Stimulated activated naive CD8-positive, alpha-beta T cell treated with anti-CD3 and anti-CD28 coated beads, Interleukin-15, amount 100 ng/mL, for 72 hours (primary cell): ENCODE results near the gene TRPM8.
A peak's percentile ranks its signal among the peaks of the same experiment; 100 is the strongest.
"Not testable (repeated sequence)": the region's sequence is repeated elsewhere in the genome, so short reads cannot be mapped to it uniquely, and the experiment has no call there.

Experiments
- ATAC-seq: fragments of 150-1000 bp; cut with Tn5 transposase; 2 replicates; pipeline ENCODE4 v1.10.0; 2021; ENCODE audit warnings: mild to moderate bottlenecking, moderate library complexity
- DNase-seq, 2 donors: peaks; one replicate each; pipeline ENCODE4 v3.0.0; 2021 to 2022
- H3K27ac Mint-ChIP-seq, 2 donors: one replicate each; pipeline ENCODE4 v1.8.0; 2022; ENCODE audit warnings: mild to moderate bottlenecking in 2 of 2, mixed read lengths in 2 of 2, moderate library complexity in 2 of 2
- H3K27me3 Mint-ChIP-seq: one replicate; pipeline ENCODE4 v1.8.0; 2022; ENCODE audit warnings: mixed read lengths
- H3K4me1 Mint-ChIP-seq: one replicate; pipeline ENCODE4 v1.8.0; 2022; ENCODE audit warnings: mild to moderate bottlenecking, mixed read lengths
- H3K4me3 Mint-ChIP-seq, 2 donors: one replicate each; pipeline ENCODE4 v1.8.0; 2022; ENCODE audit warnings: mild to moderate bottlenecking in 2 of 2, mixed read lengths in 2 of 2, moderate library complexity in 1 of 2
- H3K9me3 Mint-ChIP-seq, 2 donors: one replicate each; pipeline ENCODE4 v1.8.0; 2022; ENCODE audit warnings: mixed read lengths in 2 of 2

TRPM8 gene

GRCh38 chr2:233917116-233917515 lies at the start of gene TRPM8:
Gene TRPM8 (plus strand): TSS chr2:233917373. CDS start chr2:233926538, 9,165 bp downstream.
- Mint-ChIP-seq H3K4me3 (no peak within 1 kb of the TSS), H3K9me3 (peaks cover 0 to 7% of the 10 kb centered on the region in 2 donors), H3K27me3 (peaks cover 46% of the 10 kb centered on the region), H3K27ac (no peak within 1 kb of the TSS), H3K4me1 (peaks cover 7% of the 10 kb centered on the region)
- DNase-seq (no peak), ATAC-seq (no peak)

GRCh38 chr2:233867993-233868532 lies 49.1 kb upstream of the TRPM8 start, which contains the start of gene MSL3B:
Gene MSL3B (minus strand): TSS chr2:233868386.
- ATAC-seq (peak; percentile 90), DNase-seq (peak; percentile 53 to 57)
- Mint-ChIP-seq H3K27ac (peak within 1 kb of the TSS; percentile 77 to 82), H3K9me3 (peaks cover 8 to 26% of the 10 kb centered on the region in 2 donors), H3K4me3 (peak within 1 kb of the TSS; percentile 92 to 93), H3K27me3 (peaks cover 16% of the 10 kb centered on the region), H3K4me1 (peaks cover 9% of the 10 kb centered on the region)

GRCh38 chr2:233871432-233871831 lies 45.7 kb upstream of the TRPM8 start:
- H3K4me1 Mint-ChIP-seq: peaks cover 9% of the 10 kb centered on the region
- peaks cover 34% of the 10 kb centered on the region for H3K27me3 Mint-ChIP-seq
- H3K27ac Mint-ChIP-seq: no peak overlapping the region
- no peak for DNase-seq
- ATAC-seq: no peak
- no peak overlapping the region for H3K4me3 Mint-ChIP-seq
- H3K9me3 Mint-ChIP-seq: peaks cover 16 to 18% of the 10 kb centered on the region in 2 donors

- H3K27me3 Mint-ChIP-seq: peaks cover 36% of the 10 kb centered on the region
- not testable (repeated sequence) for ATAC-seq
Measured at GRCh38 chr2:233872125-233872524, 45.0 kb upstream of the TRPM8 start.

GRCh38 chr2:233882353-233882752 lies 34.8 kb upstream of the TRPM8 start:
- Mint-ChIP-seq H3K27me3 (peaks cover 36% of the 10 kb centered on the region), H3K4me1 (no peaks in the 10 kb centered on the region), H3K9me3 (peaks cover 36 to 44% of the 10 kb centered on the region in 2 donors), H3K4me3 (no peak overlapping the region), H3K27ac (no peak overlapping the region)
- ATAC-seq: no peak
- no peak for DNase-seq

More at GRCh38 chr2:233872125-233872524, 45.0 kb upstream of the TRPM8 start:
- H3K4me3 Mint-ChIP-seq, H3K4me1 Mint-ChIP-seq, H3K27ac Mint-ChIP-seq, DNase-seq: not testable (repeated sequence)
- peaks cover 14 to 21% of the 10 kb centered on the region in 2 donors for H3K9me3 Mint-ChIP-seq

- H3K27me3 Mint-ChIP-seq: peaks cover 19% of the 10 kb centered on the region
- H3K27ac Mint-ChIP-seq: no peak overlapping the region
- no peaks in the 10 kb centered on the region for H3K9me3 Mint-ChIP-seq
- no peak overlapping the region for H3K4me3 Mint-ChIP-seq
- DNase-seq: no peak
- no peaks in the 10 kb centered on the region for H3K4me1 Mint-ChIP-seq
- ATAC-seq: no peak
Measured at GRCh38 chr2:233892793-233893192, 24.4 kb upstream of the TRPM8 start.

- not testable (repeated sequence) for H3K27ac Mint-ChIP-seq, H3K27me3 Mint-ChIP-seq, DNase-seq, H3K9me3 Mint-ChIP-seq, H3K4me3 Mint-ChIP-seq, ATAC-seq
- H3K4me1 Mint-ChIP-seq: peaks cover 11% of the 10 kb centered on the region
Measured at GRCh38 chr2:233896253-233896652, 20.9 kb upstream of the TRPM8 start.

GRCh38 chr2:233901367-233901766 lies 15.8 kb upstream of the TRPM8 start:
- no peaks in the 10 kb centered on the region for H3K9me3 Mint-ChIP-seq
- ATAC-seq (no peak), DNase-seq (no peak)
- H3K27ac Mint-ChIP-seq: no peak overlapping the region
- no peaks in the 10 kb centered on the region for H3K27me3 Mint-ChIP-seq
- no peak overlapping the region for H3K4me3 Mint-ChIP-seq
- H3K4me1 Mint-ChIP-seq: peaks cover 11% of the 10 kb centered on the region

- Mint-ChIP-seq H3K4me1 (peaks cover 11% of the 10 kb centered on the region), H3K9me3 (no peaks in the 10 kb centered on the region), H3K27ac (no peak overlapping the region), H3K27me3 (no peaks in the 10 kb centered on the region), H3K4me3 (no peak overlapping the region)
- ATAC-seq (no peak), DNase-seq (no peak)
Measured at GRCh38 chr2:233901884-233902283, 15.3 kb upstream of the TRPM8 start.

GRCh38 chr2:233905945-233906344 lies 11.2 kb upstream of the TRPM8 start:
- Mint-ChIP-seq H3K4me1 (no peaks in the 10 kb centered on the region), H3K9me3 (peaks cover 5 to 7% of the 10 kb centered on the region in 2 donors), H3K27ac (no peak overlapping the region), H3K4me3 (no peak overlapping the region), H3K27me3 (no peaks in the 10 kb centered on the region)
- ATAC-seq: no peak
- no peak for DNase-seq

- peaks cover 12% of the 10 kb centered on the region for H3K27me3 Mint-ChIP-seq
- no peak for DNase-seq
- H3K4me1 Mint-ChIP-seq: no peaks in the 10 kb centered on the region
- H3K27ac Mint-ChIP-seq: no peak overlapping the region
- peaks cover 5 to 7% of the 10 kb centered on the region in 2 donors for H3K9me3 Mint-ChIP-seq
- no peak for ATAC-seq
- H3K4me3 Mint-ChIP-seq: no peak overlapping the region
Measured at GRCh38 chr2:233907627-233908026, 9.5 kb upstream of the TRPM8 start.

GRCh38 chr2:233912691-233913423 lies 4.3 kb upstream of the TRPM8 start:
- H3K27ac Mint-ChIP-seq: no peak overlapping the region
- peaks cover 0 to 7% of the 10 kb centered on the region in 2 donors for H3K9me3 Mint-ChIP-seq
- ATAC-seq: no peak
- DNase-seq: no peak
- H3K4me3 Mint-ChIP-seq: no peak overlapping the region
- H3K4me1 Mint-ChIP-seq: no peaks in the 10 kb centered on the region
- peaks cover 43% of the 10 kb centered on the region for H3K27me3 Mint-ChIP-seq

GRCh38 chr2:233915128-233915527 lies 2.0 kb upstream of the TRPM8 start:
- ATAC-seq (no peak), DNase-seq (no peak)
- H3K4me3 Mint-ChIP-seq: no peak overlapping the region
- peaks cover 6% of the 10 kb centered on the region for H3K4me1 Mint-ChIP-seq
- H3K9me3 Mint-ChIP-seq: peaks cover 0 to 7% of the 10 kb centered on the region in 2 donors
- no peak overlapping the region for H3K27ac Mint-ChIP-seq
- peaks cover 53% of the 10 kb centered on the region for H3K27me3 Mint-ChIP-seq

GRCh38 chr2:233919319-233919718 lies 2.1 kb downstream of the TRPM8 start:
- peaks cover 7% of the 10 kb centered on the region for H3K4me1 Mint-ChIP-seq
- no peak for ATAC-seq
- no peak for DNase-seq

GRCh38 chr2:233919938-233920337 lies 2.8 kb downstream of the TRPM8 start:
- Mint-ChIP-seq H3K27me3 (peaks cover 48% of the 10 kb centered on the region), H3K9me3 (no peaks in the 10 kb centered on the region), H3K27ac (no peak overlapping the region), H3K4me1 (peaks cover 7% of the 10 kb centered on the region), H3K4me3 (no peak overlapping the region)
- ATAC-seq (peak; percentile 50), DNase-seq (no peak)

More at GRCh38 chr2:233919319-233919718, 2.1 kb downstream of the TRPM8 start:
- H3K9me3 Mint-ChIP-seq: no peaks in the 10 kb centered on the region
- peaks cover 42% of the 10 kb centered on the region for H3K27me3 Mint-ChIP-seq
- no peak overlapping the region for H3K27ac Mint-ChIP-seq
- H3K4me3 Mint-ChIP-seq: no peak overlapping the region

GRCh38 chr2:233922471-233922870 lies 5.3 kb downstream of the TRPM8 start:
- no peaks in the 10 kb centered on the region for H3K9me3 Mint-ChIP-seq
- peaks cover 53% of the 10 kb centered on the region for H3K27me3 Mint-ChIP-seq
- peak overlapping the region in 1 of 2 donors; percentile 5 for H3K27ac Mint-ChIP-seq
- no peak overlapping the region for H3K4me3 Mint-ChIP-seq
- DNase-seq (no peak), ATAC-seq (no peak)
- H3K4me1 Mint-ChIP-seq: peaks cover 7% of the 10 kb centered on the region
